Endothelial cell of umbilical vein (primary cell): ENCODE data around the gene PCMT1. TPM values are rescaled to one million over a fixed set of nuclear protein-coding genes. Genes with fewer than 3 reads are reported as not detected.

ENCODE experiments used
- BruUV-seq: library from RNA; stranded (reverse); fragments of 400-500 nt; replicated peaks from 2 replicates; lab custom pipeline; 2021; lab: Mats Ljungman, UMichigan
- CTCF ChIA-PET: fragments of 300-600, 350-600 bp; sonication (Branson Sonifier 250); formaldehyde crosslinking; loops from one replicate; lab custom pipeline; 2021; ENCODE audit warnings: antibody characterized with exemption, inconsistent platforms; lab: Charles Lee
- POLR2A ChIA-PET: fragments of 300-600, 350-600 bp; sonication (Branson Sonifier 250); formaldehyde crosslinking; loops from one replicate; lab custom pipeline; 2021; ENCODE audit warnings: antibody characterized with exemption, inconsistent platforms; lab: Charles Lee
- DNase-seq: peaks from one replicate; pipeline ENCODE4 v3.0.0-alpha.2; 2011; ENCODE audit warnings: low read depth, low spot score
- FAIRE-seq: peaks from 2 replicates; lab custom pipeline; 2011; peaks lifted over from hg19 to GRCh38; lab: Jason Lieb, UNC
- H2AFZ ChIP-seq: 2 replicates; pipeline ENCODE4 v1.6.0; 2012; ENCODE audit warnings: low read depth, low read length, control low read depth, inconsistent platforms
- H3K27ac ChIP-seq: 2 replicates; pipeline ENCODE4 v1.5.1; 2011; ENCODE audit warnings: low read depth, mild to moderate bottlenecking, control low read depth, low read length, moderate library complexity; ENCODE audit not compliant: insufficient read depth
- H3K27me3 ChIP-seq, 2 experiments: 2 replicates each; pipeline versions ENCODE4 v1.6.0 to v1.6.1; 2011; ENCODE audit warnings: low read length in 2 of 2, mixed read lengths in 1 of 2; ENCODE audit not compliant: control insufficient read depth in 2 of 2, insufficient read depth in 2 of 2
- H3K36me3 ChIP-seq, 2 experiments: 2 replicates in 1 of 2; 3 replicates in 1 of 2; pipeline ENCODE4 v1.5.1; 2011; ENCODE audit warnings: low read length in 2 of 2, mild to moderate bottlenecking in 1 of 2, moderate library complexity in 1 of 2; ENCODE audit not compliant: control insufficient read depth in 2 of 2, insufficient read depth in 2 of 2; ENCODE audit errors: extremely low read depth in 1 of 2
- H3K4me1 ChIP-seq: 3 replicates; pipeline ENCODE4 v1.5.1; 2011; ENCODE audit warnings: mild to moderate bottlenecking, low read length; ENCODE audit not compliant: control insufficient read depth, insufficient read depth; ENCODE audit errors: extremely low read depth
- H3K4me2 ChIP-seq: 2 replicates; pipeline ENCODE4 v1.6.1; 2011; ENCODE audit warnings: low read length, control low read depth, mixed read lengths; ENCODE audit not compliant: insufficient read depth
- H3K4me3 ChIP-seq, 3 experiments: fragments of 200-600 bp in 1 of 3; sonication (generic), shearing (Covaris generic) in 1 of 3; replicated peaks in 1 of 3; 2 replicates each; pipeline ENCODE4 v1.5.1; 2011 to 2016; ENCODE audit warnings: control low read depth in 3 of 3, low read length in 3 of 3, mild to moderate bottlenecking in 2 of 3, inconsistent platforms in 1 of 3, low read depth in 1 of 3, moderate library complexity in 1 of 3; ENCODE audit not compliant: insufficient read depth in 1 of 3
- H3K79me2 ChIP-seq: 2 replicates; pipeline ENCODE4 v1.6.0; 2012; ENCODE audit warnings: low read length, inconsistent platforms; ENCODE audit not compliant: control insufficient read depth, insufficient read depth
- H3K9ac ChIP-seq: replicated peaks from 2 replicates; pipeline ENCODE3; 2011; ENCODE audit warnings: low read length, control low read depth; ENCODE audit not compliant: insufficient read depth; ENCODE audit errors: extremely low read depth
- H3K9me1 ChIP-seq: replicated peaks from 3 replicates; pipeline ENCODE4 v1.6.0; 2011; ENCODE audit warnings: mild to moderate bottlenecking, low read length; ENCODE audit not compliant: control insufficient read depth, insufficient read depth; ENCODE audit errors: extremely low read depth
- H3K9me3 ChIP-seq: replicated peaks from 2 replicates; pipeline ENCODE4 v1.5.1; 2012; ENCODE audit warnings: low read length, inconsistent platforms; ENCODE audit not compliant: control insufficient read depth, insufficient read depth
- H4K20me1 ChIP-seq: replicated peaks from 2 replicates; pipeline ENCODE3; 2011; ENCODE audit warnings: mild to moderate bottlenecking, low read length; ENCODE audit not compliant: control insufficient read depth, insufficient read depth; ENCODE audit errors: extremely low read depth
- CTCF ChIP-seq, 2 donors: IDR thresholded peaks; 1 replicate in 1 of 2; 2 replicates in 1 of 2; pipeline ENCODE4 v1.5.1; 2011; ENCODE audit warnings: low read length in 2 of 2, mild to moderate bottlenecking in 2 of 2, moderate library complexity in 2 of 2, control low read depth in 1 of 2, inconsistent platforms in 1 of 2, low read depth in 1 of 2; ENCODE audit not compliant: insufficient read depth in 1 of 2; ENCODE audit errors: extremely low read depth in 1 of 2
- EZH2 ChIP-seq: IDR thresholded peaks from 2 replicates; pipeline ENCODE4 v1.6.1; 2012; ENCODE audit warnings: borderline replicate concordance, low read depth, mild to moderate bottlenecking, moderate library complexity, low read length, inconsistent platforms; ENCODE audit not compliant: severe bottlenecking
- MAX ChIP-seq: IDR thresholded peaks from 2 replicates; pipeline ENCODE4 v1.6.1; 2011; ENCODE audit not compliant: insufficient read depth, insufficient read length
- POLR2A ChIP-seq: IDR thresholded peaks from 2 replicates; pipeline ENCODE4 v1.6.1; 2012; ENCODE audit warnings: low read depth, mild to moderate bottlenecking, control low read depth, low read length
- POLR2AphosphoS5 ChIP-seq: IDR thresholded peaks from 2 replicates; pipeline ENCODE4 v1.6.1; 2012; ENCODE audit warnings: low read depth, mild to moderate bottlenecking, control low read depth, low read length, moderate library complexity; ENCODE audit not compliant: insufficient read depth
- dilution Hi-C: fragments of 300-500 bp; cut with MboI; formaldehyde crosslinking; loops from one replicate; pipeline ENCODE4 v1.15.0; 2019; ENCODE audit warnings: low sequenced_read_pairs; ENCODE audit not compliant: extremely low pct_ligation_motif_present
- intact Hi-C: fragments of 100-400 bp; cut with micrococcal nuclease; formaldehyde crosslinking; loops from one replicate; pipeline ENCODE4 v1.10.0; 2022
- polyA plus RNA-seq, 4 experiments: library from polyadenylated mRNA; depleted of rRNA in 3 of 4; stranded (reverse) in 3 of 4; unstranded in 1 of 4; fragments of >200 nt; gene quantifications; 2 replicates each; pipeline versions ENCODE4 v1.2.1 to v1.2.3, GENCODE V29; 2011 to 2012; ENCODE audit warnings: missing spikeins in 1 of 4
- total RNA-seq: library from RNA; stranded (reverse); gene quantifications from 2 replicates; pipeline ENCODE4 v1.2.3, GENCODE V29; 2021

The PCMT1 gene
- total and polyA plus RNA-seq, 2 donors (not counting 3 experiments of a cell fraction or from before 2014, with no cell fraction given) = 95.0 to 102 TPM

- Histone ChIP-seq H4K20me1 (no peaks in the 10 kb centered on the region), H3K27me3 (no peaks in the 10 kb centered on the region), H3K4me1 (peaks cover 3% of the 10 kb centered on the region), H3K27ac (no peak overlapping the region), H2AFZ (no peak overlapping the region), H3K9me3 (no peaks in the 10 kb centered on the region), H3K9ac (no peak overlapping the region), H3K4me2 (no peak overlapping the region), H3K36me3 (peaks cover 0 to 3% of the 10 kb centered on the region in 2 experiments), H3K79me2 (no peaks in the 10 kb centered on the region), H3K9me1 (no peaks in the 10 kb centered on the region), H3K4me3 (no peak overlapping the region)
- BruUV-seq = no TSS peak
- intact Hi-C loops (loop anchor here (1.0 kb wide), 2 partner anchors 24 to 86 kb away; partner anchors contain the start of gene LRP11), dilution Hi-C loops (no loop called here)
- CTCF ChIA-PET = interaction anchor here (0.7 to 2.2 kb wide), 15 partner anchors 9 to 176 kb away, joined by 3 to 11 read pairs (median 6); no protein-coding TSS in a partner anchor
- FAIRE-seq (peak; percentile 86), DNase-seq (peak; percentile 66)
- POLR2A ChIA-PET = no interaction called here
- TF ChIP-seq CTCF (IDR thresholded peaks at IDR 0.05; ENCODE audit: extremely low read depth in 1 of 2, insufficient read depth in 1 of 2, low read depth in 1 of 2, low read length in 2 of 2) (peak; percentile 64 to 65), POLR2A (no peak), POLR2AphosphoS5 (no peak), MAX (no peak), EZH2 (no peak)
These were observed 91.0 kb downstream of the PCMT1 start for GRCh38 chr6:149840345-149841075.
